DMS79 treated with DMSO at 0.1 percent for 48 hours (cell line): ENCODE data around the gene PPP1R12A.

Experiments used
- DNase-seq: peaks from one replicate; lab custom pipeline; 2025; lab: John Stamatoyannopoulos, UW

PPP1R12A gene

DNA sequence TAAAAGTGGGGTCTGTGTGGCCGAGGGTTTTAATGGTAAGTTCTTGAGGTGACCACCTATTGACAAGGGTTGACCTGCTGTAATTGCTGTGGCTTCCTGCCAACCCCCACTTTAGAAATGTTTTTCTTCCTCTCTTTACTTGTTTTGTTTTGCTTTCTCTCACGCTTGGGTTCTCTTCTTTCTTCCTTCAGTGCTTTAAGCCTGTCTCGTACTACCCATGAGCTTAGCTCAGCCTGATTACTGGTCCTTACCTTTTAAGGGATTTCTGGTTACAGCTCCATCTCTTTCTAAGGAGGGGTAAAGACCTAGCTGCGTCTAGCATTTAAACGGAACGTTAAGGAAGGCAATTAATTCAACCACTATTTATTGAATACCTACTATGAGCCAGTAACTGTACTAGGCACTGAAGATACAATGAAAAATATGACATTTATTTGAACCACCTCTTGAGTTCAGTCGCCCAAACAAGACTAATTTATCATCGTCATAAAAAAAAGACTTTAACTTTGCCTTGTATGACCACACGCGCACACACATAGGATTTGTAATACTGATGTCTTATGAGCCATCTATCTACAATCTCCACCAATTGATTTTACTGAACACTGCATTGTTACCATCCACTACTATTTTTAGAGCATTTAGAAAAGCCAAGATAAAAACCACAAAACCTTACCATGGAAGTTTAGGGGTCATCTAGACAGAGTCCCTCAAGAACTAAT is 888 bp upstream of the PPP1R12A start:
- DNase-seq = peak; percentile 92

DNA sequence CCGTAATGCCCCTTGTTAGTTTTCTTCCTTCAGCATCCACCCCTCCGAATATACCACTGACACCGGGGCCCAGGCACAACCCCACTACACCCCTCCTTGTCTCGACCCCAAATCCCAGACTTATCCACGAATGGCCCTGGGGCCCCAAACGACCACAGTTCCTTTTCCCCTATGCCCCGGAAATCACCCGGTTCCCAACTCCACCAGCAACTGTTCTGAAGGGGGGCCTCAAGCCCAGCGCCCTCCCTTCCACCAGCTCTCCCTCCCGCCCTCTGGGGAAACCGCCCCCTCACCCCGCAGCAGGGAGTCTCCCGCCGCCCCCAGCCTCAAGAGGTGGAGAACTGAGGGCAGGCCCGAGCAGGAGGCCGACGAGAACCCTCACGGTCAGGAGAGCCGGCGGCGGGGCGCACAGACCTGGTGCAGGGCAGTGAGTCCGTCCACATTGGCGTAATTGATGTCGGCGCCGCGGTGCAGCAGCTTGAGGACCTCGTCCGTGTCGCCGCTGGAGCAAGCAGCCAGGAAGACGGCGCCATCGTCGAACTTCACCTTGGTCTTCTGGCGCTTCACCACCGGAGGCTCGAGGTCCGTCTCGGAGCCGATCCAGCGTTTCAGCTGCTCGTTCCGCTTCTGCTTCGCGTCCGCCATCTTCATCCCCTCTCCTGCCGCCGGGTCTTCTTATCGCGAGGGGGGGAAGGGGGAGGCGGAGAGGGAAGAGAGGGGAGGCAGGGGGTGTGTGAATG is 446 bp downstream of the PPP1R12A start:
- peak; percentile 59 for DNase-seq

DNA sequence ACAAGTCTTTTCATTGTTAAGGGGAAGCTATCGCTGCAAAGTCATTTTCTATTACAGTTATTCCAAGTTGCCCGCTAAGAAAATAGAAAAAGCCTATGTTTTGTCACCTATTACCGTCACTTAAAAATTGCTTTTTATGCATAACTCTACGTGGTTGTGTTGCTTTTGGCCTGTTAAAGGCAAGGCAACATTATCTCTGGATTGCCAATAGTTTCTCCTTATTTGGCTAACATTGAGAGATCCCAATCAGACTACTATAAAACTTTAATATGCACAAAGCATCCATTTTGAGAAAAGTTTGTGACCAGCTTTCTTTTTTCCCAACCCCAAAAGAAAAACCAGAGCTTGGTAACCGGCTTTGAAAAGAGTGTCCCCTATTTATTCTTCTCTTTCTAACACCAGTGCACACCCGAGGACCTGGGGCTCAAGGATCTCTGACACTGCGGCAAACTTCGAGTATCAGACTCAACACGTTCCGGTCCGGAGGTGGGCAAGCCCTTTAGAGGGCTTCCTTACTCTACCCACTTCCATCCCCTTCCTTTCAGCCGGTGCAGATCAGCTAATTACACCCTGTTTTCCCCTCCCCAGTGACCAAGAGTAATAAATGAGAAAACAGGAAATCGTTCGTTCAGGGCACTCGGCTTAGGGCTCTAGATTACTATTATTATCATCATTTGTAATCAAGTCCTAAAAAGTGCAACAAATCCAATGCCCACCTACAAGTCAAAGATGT is 1.2 kb downstream of the PPP1R12A start:
- peak; percentile 37 for DNase-seq

DNA sequence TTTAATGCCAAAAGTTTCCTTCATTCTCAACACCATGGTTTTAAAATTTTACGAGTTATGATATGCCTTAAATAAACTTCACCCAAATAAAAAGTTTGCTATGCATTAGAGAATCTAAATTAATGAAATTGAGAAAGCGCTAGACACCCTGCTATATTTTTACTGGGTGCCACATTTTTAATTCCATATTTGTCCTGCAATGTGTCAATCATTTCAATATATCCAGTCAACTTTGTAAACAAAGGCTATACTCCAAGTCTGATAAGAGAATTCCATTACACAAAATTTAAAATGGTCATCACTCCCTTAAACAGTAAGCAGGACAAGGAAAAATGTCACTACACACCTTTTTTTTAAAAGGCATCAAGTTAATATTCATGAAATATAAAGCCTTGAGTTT is 1.9 kb downstream of the PPP1R12A start:
- no peak for DNase-seq

DNA sequence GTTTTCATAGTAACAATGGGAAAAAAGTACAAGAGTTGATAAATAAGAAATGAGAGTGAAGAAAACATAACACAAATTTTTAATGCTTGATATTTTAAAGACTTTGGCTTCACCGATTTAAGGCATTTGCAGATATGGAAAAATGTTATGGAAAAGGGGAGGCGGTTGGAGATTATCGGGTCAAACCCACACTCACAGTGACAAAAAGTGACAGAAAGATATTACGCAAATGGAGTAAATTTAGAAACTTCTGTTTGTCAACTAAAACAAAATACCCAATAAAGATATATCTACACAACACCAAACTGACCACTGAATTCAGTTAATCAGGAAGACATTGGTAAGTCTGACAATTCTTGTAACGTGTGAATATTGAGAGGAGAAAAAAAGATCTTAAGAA is 2.5 kb downstream of the PPP1R12A start:
- DNase-seq = no peak

DNA sequence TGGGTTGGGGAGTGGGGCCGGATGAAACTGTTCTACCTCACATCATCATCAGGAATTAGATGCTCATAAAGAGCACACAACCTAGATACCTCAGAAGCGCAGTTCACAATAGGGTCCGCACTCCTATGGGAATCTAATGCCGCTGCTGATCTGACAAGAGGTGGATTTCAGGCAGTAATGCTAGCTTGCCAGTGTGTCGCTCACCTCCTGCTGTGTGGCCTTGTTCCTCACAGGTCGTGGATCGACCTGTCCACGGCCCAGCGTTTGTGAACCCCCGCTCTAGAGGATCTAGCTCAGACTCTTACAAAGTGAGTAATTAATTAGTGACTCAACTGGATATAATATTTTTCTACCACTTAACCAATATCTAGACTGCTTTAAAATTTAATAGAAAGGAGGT is 5.8 kb downstream of the PPP1R12A start:
- DNase-seq = no peak

DNA sequence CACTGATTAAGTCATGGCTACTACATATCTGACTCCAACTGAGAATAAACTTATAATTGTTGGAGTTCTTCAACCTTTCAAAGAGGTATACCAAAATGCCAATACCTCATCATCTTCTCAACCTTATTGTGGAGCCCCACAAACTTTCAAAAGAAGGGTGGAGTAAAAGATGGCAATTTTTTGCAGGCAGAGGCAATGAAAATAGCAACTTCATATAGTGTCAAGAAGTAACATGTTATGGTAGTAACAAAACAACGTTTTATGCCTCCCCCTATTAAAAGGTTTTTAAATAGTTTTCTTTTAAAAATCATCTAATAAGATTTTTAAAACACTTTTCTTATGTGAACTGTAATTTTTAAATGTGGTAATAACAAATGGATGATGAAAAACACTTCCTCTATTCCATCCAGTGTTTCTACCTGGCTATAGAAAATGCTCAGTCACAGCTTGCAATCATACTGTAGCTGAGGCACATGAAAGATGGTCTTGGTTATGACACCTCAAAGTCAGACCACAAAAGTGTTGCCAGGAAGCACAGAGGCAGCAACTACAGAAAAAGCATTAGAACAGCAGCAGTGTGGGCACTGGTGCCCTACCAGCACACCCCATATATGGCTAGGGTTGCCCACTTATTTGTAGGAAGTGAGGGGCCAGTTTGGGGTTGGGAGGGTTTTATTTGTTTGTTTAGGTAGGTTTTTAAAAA is 7.0 kb downstream of the PPP1R12A start:
- DNase-seq = no peak

DNA sequence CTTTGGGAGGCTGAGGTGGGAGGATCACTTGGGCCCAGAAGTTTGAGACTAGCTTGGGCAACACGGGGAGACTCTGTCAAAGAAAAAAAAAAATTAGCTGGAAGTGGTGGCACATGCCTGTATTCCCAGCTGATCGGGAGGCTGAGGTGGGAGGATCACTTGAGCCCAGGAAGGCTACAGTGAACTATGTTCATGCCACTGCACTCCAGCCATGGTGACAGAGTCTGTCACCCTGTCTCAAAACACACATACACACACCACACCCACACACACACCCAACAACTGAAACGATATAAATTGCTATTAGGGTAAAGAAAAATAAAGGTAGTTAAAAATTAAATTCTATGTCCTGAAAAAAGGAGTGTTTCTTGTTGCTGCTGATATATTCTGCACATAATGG is 7.9 kb downstream of the PPP1R12A start:
- DNase-seq = no peak

DNA sequence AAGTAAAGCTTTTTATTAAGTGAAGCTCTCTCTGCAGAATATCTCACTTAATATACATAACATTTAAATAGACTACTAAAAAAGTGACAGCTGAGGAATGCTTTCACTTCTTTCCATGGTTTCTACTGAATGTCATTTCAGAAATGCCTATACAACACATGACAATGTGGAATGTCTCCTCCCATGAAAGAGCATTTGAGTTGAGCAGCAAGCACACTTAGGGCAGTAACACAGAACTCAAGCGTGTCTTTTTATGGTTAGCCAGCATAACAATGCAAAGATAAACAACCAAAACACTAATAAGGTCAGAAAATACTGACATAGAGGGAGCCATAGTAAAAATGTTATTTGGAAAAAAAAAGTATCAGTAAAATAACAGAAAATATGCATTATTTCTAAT is 9.4 kb downstream of the PPP1R12A start:
- no peak for DNase-seq

DNA sequence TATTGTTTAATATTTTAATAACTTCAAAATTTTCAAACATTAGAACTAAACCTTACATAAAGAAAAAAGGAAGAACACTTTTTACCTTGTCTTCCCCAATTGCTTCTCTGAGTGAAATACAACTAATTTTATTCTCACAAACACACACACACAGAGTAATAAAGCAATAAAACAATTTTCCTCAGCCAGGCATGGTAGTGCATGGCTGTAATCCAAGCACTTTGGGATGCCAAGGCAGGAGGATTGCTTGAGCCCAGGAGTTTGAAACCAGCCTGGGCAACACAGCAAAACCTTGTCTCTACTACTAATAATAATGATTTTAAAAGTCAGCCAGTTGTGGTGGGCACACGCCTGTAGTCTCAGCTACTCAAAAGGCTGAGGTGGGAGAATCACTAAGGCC is 13.1 kb downstream of the PPP1R12A start:
- no peak for DNase-seq

DNA sequence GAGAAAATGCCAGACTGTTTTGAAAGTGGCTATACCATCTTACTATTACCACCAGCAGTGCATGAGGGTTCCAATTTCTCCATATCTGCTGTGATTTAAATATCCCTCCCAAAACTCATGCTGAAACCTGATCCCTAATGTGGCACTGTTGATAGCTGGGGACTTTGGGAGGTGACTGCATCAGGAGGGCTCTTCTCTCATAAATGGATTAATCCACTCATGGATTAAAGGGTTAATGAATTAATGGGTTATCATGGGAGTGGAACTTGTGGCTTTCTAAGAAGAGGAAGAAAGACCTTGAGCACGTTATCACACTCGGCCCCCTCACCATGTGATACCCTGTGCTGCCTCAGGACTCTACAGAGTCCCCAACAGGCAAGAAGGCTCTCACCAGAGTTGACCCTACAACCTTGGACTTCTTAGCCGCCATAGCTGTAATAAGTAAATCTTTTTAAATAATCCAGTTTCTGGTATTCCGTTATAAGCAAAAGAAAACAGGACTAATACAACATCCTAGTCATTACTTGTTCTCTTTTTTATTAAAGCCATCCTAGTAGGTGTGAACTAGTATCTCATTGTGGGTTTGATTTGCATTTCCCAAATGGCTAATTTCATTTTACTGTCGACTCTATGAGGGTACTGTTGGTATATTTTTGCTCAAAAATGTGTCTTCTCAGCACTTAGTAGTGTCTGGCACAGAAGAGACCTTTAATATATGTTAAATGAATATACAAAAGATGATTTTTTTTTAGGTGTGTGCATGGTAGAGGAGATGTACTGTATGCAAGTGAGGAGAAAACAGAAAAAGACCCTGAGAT is 14.3 kb downstream of the PPP1R12A start:
- no peak for DNase-seq

DNA sequence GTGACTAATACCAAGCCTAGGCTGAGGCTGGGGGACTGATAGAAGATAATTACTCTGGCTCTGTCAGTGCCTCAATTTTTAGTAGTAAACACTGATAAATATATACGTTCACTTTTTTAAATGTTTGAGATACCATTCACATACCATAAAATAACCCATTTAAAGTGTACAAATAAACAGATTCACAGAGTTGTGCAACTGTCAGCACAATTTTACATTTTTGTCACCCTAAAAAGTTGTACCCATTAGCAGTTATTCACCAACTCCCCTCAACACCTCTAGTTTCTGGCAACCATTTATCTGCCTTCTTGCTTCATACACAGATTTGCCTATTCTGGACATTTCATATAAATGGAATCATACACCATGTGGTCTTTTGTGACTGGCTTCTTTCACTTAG is 15.1 kb downstream of the PPP1R12A start:
- DNase-seq = no peak

DNA sequence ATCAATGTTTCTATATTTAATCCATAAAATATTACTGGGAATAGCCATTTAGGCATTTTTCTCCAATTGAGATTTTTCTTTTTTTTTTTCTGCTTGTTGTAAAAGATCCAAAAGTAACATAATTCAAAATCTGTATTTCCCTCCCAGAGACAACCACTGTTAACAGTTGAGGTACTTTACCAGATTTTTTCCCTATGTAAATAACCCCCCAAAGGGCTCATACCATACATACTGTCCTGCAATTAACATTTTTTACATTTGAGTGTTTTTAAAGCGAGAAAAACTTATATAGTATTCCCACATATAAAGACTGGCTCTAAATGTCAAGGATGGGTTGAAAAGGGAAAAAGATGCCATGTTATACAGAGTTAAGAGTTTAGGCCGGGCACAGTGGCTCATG is 18.1 kb downstream of the PPP1R12A start:
- no peak for DNase-seq

DNA sequence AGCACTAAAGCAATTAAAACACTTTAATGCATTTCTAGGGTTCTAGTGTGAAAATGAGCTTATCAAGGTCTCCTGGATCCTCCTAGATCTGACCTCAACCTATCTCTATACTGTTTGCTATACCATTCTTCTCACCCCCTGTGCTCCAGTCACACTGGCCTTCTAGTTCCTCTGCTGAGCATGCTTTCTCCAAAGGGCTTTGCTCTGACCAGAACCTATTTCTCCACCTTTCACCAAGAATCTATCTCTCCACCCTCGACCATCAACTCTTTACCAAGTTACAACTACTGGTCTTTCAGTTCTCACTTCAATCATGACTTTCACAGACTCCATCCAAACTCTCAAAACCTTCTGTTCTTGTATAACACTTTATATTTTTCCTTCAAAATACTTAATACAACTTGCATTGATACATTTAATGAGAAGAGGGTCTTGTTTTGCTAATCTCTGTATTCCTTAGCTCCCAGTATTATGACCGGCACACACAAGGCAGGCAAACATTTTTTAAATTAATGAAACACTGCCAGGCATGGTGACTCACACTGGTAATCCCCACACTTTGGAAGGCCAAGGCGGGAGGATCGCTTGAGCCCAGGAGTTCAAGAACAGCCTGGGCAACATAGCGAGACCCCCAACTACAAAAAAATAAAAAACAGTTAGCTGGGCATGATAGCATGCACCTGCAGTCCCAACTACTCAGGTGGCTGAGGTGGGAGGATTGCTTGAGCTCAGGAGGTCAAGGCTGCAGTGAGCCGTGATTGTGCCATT is 22.8 kb downstream of the PPP1R12A start:
- DNase-seq = no peak

DNA sequence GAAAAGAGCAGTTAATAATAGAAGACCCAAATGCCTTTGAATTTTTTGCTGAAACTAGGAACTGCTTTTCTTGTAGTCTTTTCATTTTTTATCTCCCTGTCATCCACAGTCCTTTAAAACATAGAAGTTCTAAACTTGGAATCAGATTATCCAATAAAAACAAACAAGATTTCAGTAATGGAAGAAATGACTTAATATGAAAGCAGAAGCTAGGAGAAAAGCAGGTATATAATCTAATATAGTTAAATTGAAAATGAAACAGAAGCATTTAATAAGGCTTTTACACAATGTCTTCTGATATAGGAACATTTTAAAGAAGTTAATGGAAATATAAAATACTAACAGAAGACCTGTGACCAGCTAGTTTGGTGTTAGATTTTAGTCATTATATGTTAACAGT is 26.5 kb downstream of the PPP1R12A start:
- DNase-seq = no peak

DNA sequence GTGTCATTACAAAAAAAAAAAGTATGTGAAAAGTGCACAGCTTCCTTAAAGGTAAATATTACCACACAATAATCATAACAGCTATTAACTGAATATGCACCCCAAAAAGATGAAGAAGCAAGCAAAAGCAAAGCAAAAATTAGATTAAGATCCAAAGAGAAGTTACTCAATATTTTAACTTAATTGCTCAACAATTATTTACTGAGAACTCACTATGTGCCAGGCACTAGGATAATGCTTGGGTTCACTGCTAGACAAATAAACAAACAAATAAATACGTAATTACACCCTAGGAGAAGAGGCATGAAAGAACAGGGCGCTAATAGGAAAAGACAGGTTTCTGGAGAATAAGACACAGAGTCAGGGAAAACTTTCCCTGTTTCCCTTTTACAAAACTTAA is 33.4 kb downstream of the PPP1R12A start:
- DNase-seq = no peak

DNA sequence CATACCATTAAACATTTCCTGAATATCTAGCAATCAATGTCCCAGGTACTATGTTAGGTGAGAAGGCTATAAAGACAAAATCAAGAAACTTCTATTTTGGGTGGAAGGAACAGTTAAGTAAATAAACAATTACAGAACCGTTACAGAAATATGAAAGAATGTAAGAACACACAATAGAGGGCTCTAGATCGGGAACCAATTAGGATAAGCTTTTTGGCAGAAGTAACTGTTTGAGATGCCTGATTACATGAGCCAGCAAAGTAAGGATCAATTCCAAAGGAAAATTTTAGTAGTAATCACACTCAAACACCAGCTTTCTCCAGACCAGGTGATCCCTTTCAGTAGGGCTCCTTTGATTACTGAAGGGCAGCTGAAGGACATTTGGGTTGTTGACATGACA is 33.9 kb downstream of the PPP1R12A start:
- no peak for DNase-seq

DNA sequence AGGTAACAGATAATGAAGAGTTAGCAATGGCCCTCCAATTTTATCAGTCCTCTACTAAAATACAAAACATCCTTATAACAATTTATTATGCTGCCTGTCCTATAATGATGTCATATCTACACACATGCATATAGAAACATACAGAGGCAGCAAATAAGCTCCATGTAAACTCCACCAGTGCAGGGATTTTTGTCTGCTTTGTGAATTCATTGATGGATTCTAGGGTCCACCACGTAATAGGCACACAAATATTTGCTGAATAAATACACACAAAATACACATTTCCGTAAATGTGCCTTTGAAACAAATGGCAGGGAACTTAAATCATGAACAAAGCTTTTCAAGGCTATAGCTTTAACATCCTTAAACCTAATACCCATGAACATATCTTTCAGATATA is 34.7 kb downstream of the PPP1R12A start:
- DNase-seq = no peak

DNA sequence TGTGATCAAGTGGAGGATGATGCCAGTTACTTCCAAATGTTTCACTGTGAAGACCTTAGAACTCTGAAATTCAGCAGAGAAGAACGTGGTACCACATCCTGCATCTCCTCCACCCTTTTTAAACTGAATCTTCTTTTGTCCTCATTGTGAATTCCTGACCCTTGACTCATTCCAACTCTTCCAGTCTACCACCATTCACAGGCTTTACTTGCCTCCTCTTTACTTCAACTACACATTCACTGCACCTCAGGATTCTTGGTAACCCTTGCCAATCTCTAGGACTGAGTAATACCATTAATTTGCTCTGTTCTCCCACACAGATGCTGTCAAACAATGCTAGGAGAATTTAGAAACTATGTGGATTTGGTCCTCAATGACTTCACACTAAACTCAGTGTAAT is 37.3 kb downstream of the PPP1R12A start:
- DNase-seq = no peak

DNA sequence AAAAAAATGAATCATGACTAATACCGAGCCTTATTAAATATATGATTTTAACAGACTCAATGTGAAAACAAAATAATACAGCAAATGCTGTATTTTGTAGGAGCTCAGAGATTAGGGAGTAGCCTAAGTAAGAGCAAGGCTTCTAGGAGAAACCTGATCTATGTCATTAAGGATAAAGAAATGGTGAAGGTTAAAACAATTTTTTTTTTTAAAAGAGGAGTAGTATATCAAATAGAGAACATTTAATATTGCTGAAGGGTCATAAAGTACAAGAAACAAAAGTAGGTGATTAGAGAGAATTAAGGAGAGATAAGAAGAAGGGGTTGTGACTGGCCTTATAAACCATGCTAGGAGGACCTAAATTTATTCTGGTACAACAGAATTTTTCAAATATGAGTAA is 39.1 kb downstream of the PPP1R12A start:
- DNase-seq = no peak

DNA sequence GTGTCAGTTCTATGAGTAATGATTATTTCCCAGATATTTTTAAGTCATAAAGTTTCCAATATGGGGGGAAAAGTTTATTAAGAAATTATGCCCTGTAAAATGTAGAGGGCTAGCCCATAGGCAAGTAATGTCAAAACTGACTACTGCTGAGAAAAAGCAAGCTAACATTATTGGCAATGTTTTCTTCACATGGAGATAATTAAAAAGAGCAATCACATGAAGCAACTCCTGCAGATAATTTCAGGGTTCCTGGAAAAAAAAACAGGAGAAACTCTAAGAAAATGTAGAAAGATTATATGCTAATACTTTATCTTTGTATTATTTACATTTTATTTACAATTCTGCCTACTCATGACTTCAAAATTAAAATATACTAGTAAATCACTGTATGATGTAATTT is 39.8 kb downstream of the PPP1R12A start:
- DNase-seq = no peak
